Heart right ventricle (tissue), 16 donors: Measurements from ENCODE around the gene DIAPH1. TPM values are rescaled to one million over a fixed set of nuclear protein-coding genes. Genes with fewer than 3 reads are reported as not detected.

Experiments
- ATAC-seq, 8 donors: fragments of 200-7000 bp; cut with Tn5 transposase; one replicate each; pipeline ENCODE4 v1.9.1; 2020; ENCODE audit warnings: mild to moderate bottlenecking in 8 of 8, moderate library complexity in 8 of 8, moderate number of reproducible peaks in 1 of 8
- DNase-seq, 2 donors: peaks; one replicate each; pipeline ENCODE4 v3.0.0-alpha.2; 2020
- H3K27ac ChIP-seq, 10 donors: fragments of 200-600 bp; sonication (generic) in 2 of 10; one replicate each; pipeline versions ENCODE4 v1.5.0 to v1.8.0; 2020 to 2022; ENCODE audit warnings: mild to moderate bottlenecking in 3 of 10
- H3K27me3 ChIP-seq, 7 donors: fragments of 200-600 bp; one replicate each; pipeline ENCODE4 v1.8.0; 2021 to 2022; ENCODE audit warnings: mild to moderate bottlenecking in 2 of 7
- H3K36me3 ChIP-seq, 9 donors: fragments of 200-600 bp; sonication (generic) in 1 of 9; one replicate each; pipeline versions ENCODE4 v1.5.0 to v1.8.0; 2020 to 2022; ENCODE audit warnings: mild to moderate bottlenecking in 2 of 9
- H3K4me1 ChIP-seq, 9 donors: fragments of 200-600 bp; sonication (generic) in 1 of 9; one replicate each; pipeline versions ENCODE4 v1.5.0 to v1.8.0; 2020 to 2022; ENCODE audit warnings: mild to moderate bottlenecking in 4 of 9
- H3K4me3 ChIP-seq, 10 donors: fragments of 200-600 bp; sonication (generic) in 2 of 10; one replicate each; pipeline versions ENCODE4 v1.5.0 to v1.8.0; 2020 to 2022; ENCODE audit warnings: mild to moderate bottlenecking in 7 of 10, moderate library complexity in 2 of 10
- H3K9me3 ChIP-seq, 11 donors: fragments of 200-600 bp in 10 of 11; sonication (generic) in 2 of 11; one replicate each; pipeline versions ENCODE4 v1.5.0 to v1.8.0; 2013 to 2022; ENCODE audit warnings: mild to moderate bottlenecking in 2 of 11, control low read depth in 1 of 11, moderate library complexity in 1 of 11
- WGBS, 2 donors: extraction: QIAGEN DNeasy Blood & Tissue Kit; methylation state at CpG; one replicate each; pipeline ENCODE4 v1.1.7; 2013; ENCODE audit warnings: inconsistent platforms in 1 of 2; 5-methylcytosine and 5-hydroxymethylcytosine counted together
- intact Hi-C, 10 donors: fragments of 100-400 bp; cut with DNase I; formaldehyde crosslinking; loops; one replicate each; pipeline versions ENCODE4 v1.11.1 to v1.14.2; 2022
- polyA plus RNA-seq, 2 donors: library from polyadenylated mRNA; stranded (reverse); fragments of 200-250 nt; gene quantifications; one replicate each; pipeline ENCODE4 v1.2.3, GENCODE V29; 2013
- total RNA-seq, 10 donors: library from RNA; stranded (reverse); fragmentation: NEBNext Ultra II Directional in 3 of 10; extraction: Animal tissue kit (Norgen Biotek cat#: 25700) in 3 of 10; gene quantifications; one replicate each; pipeline versions ENCODE4 v1.2.1 to v1.2.4, GENCODE V29; 2021 to 2023
- TF ChIP-seq, protein P1 (sequence below), 9 donors: fragments of 200-600 bp; sonication (generic) in 2 of 9; IDR thresholded peaks; one replicate each; pipeline versions ENCODE4 v1.5.0 to v1.8.0; 2021 to 2022; ENCODE audit warnings: antibody characterized with exemption in 9 of 9, mild to moderate bottlenecking in 5 of 9, moderate library complexity in 1 of 9
- donor health status: Arrhythmogenic right ventricular cardiomyopathy.
- donor health status: ischemic (EF 13 %, LVEDD 7.1; RV severe dilation, severe dysfunction).
- donor health status: healthy with polysubstance abuse.
- donor health status: DM: no; HTN: yes; CAD: no.
- donor health status: DM: no; HTN: no; CAD: no.
- donor health status: ischemic (EF 25% LVEDD 6.9; RV normal size, moderate dysfunction).
- donor health status: ischemic (EF 25% LVEDD 5.7; RV mildly dilated, moderate dysfunction).
- donor health status: healthy.
- donor health status: DM: yes; HTN: yes; CAD: no.
- donor health status: Ischemic cardiomyopathy.
- donor health status: ischemic (EF 35%, LVEDD 5.7; RV mildly dilated, moderate dysfunction).
- donor health status: nonischemic (EF 11% LVEDD 7.7; RV severe dilation, severe dysfunction).
- donor health status: DM: yes; HTN: yes; CAD: no.
- donor health status: PGD.
- donor health status: ischemic (EF 29% LVEDD 5.4; RV normal size, mild dysfunction).
- donor health status: nonischemic (EF 23%, LVEDD 6.1; RV moderate dilation, normal function).

Gene DIAPH1
- total and polyA plus RNA-seq, 12 donors: 27.3 to 93.2 (median 45.6) TPM

DNA sequence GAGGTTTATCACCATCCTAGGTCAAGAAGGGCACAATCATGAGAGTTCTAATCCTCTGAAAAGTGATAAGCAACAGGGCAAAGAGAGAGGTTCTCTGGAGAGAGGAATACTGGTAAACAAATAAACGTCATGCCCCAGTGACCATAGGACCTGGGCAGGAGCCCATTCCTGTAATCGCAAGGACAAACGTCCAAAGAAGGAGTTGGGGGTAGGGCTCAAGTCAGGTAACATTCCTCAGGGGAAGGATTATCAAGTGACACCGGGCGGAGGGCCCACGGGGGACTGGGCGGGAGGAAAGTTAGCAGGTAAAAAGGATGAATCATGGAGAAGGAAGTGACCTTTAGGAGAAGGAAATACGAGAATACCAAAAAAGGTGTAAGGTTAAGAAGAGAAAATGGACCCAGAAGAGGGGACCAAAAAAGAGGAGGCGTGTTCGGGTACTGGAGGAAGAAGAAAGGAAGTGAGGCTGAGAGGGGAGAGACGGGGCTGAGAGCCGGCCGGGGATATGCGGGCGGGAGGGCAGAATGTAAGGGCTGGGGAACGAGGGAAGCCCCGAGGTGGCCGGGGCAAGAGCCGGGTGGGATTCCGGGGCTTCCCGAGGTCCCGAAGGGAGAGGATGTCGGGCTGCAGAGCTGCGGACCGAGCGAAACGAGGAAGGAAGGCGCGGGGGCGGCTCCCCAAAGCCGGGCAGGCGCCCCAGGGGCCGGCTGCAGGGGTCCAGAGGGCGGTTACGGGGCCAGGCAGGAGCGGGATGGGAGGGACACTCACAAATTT lies 583 bp downstream of the DIAPH1 start:
- peak; percentile 32 to 50 (median 46) for ATAC-seq
- peak overlapping the region; percentile 62 to 99 (median 94) for H3K4me3 ChIP-seq
- no peaks in the 10 kb centered on the region for H3K9me3 ChIP-seq
- H3K4me1 ChIP-seq: peaks cover 0 to 64% (median 38%) of the 10 kb centered on the region in 9 donors
- H3K27me3 ChIP-seq: no peaks in the 10 kb centered on the region
- 0 to 1% methylated on average over 31 to 36 of the region's 36 CpGs for WGBS, 2 donors
- peaks cover 0 to 36% (median 18%) of the 10 kb centered on the region in 9 donors for H3K36me3 ChIP-seq
- TF ChIP-seq, protein P1, sequence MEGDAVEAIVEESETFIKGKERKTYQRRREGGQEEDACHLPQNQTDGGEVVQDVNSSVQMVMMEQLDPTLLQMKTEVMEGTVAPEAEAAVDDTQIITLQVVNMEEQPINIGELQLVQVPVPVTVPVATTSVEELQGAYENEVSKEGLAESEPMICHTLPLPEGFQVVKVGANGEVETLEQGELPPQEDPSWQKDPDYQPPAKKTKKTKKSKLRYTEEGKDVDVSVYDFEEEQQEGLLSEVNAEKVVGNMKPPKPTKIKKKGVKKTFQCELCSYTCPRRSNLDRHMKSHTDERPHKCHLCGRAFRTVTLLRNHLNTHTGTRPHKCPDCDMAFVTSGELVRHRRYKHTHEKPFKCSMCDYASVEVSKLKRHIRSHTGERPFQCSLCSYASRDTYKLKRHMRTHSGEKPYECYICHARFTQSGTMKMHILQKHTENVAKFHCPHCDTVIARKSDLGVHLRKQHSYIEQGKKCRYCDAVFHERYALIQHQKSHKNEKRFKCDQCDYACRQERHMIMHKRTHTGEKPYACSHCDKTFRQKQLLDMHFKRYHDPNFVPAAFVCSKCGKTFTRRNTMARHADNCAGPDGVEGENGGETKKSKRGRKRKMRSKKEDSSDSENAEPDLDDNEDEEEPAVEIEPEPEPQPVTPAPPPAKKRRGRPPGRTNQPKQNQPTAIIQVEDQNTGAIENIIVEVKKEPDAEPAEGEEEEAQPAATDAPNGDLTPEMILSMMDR (IDR thresholded peaks at IDR 0.05): no peak
- peak overlapping the region; percentile 86 to 99 (median 96) for H3K27ac ChIP-seq
- intact Hi-C loops: loop anchor here in 2 of 10 donors (2.0 kb wide), 1 partner anchor 25 kb away; no protein-coding TSS in a partner anchor
- peak; percentile 29 to 62 for DNase-seq

DNA sequence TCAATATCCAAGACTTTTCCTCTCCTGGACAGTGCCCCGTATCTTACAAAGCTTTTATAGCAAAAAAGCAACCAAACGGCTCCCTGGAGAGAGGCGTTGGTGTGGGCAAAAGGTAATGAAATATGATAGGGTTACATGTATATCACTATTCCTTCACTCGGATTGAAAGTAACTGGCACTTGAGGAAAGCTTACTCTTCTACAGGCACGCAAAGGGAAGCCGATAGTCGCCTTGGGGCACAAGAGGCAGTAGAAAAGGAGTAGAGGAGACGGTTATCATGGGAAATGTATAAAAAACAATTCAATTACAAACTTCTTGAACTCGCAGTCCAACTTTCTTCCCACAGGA lies 1.1 kb downstream of the DIAPH1 start:
- DNase-seq (no peak), ATAC-seq (no peak)
- 6 to 13% methylated on average over 9 of the region's 9 CpGs for WGBS, 2 donors
- Histone ChIP-seq H3K27me3 (no peaks in the 10 kb centered on the region), H3K27ac (peak overlapping the region; percentile 86 to 99 (median 96)), H3K4me3 (peak overlapping the region; percentile 62 to 99 (median 94)), H3K4me1 (peaks cover 0 to 66% (median 44%) of the 10 kb centered on the region in 9 donors), H3K36me3 (peaks cover 0 to 31% (median 18%) of the 10 kb centered on the region in 9 donors), H3K9me3 (no peaks in the 10 kb centered on the region)
- intact Hi-C loops: loop anchor here in 2 of 10 donors (2.0 kb wide), 1 partner anchor 25 kb away; no protein-coding TSS in a partner anchor
- TF ChIP-seq, protein P1 (IDR thresholded peaks at IDR 0.05): no peak

DNA sequence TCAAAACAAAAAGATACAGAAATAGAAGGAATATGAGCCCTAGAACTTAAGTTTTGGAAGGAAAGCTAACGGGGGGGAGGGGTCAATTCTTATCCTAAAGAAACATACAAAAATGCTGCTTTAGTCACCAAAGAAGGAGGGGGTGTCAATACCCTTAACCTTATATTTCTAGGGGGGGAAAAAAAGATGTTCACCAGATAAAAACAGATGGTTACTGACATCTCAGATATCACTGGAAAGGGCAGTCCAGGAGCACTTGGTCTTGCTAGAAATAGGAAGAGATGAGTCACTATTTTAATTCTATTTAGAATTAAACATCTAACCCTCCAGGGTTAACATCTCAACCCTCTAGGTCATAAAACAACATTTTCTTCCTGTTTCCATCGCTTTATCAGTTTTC lies 1.7 kb downstream of the DIAPH1 start:
- no peak for DNase-seq
- intact Hi-C loops: no loop called here
- peak overlapping the region in 9 of 10 donors; percentile 86 to 99 (median 97) for H3K27ac ChIP-seq
- TF ChIP-seq, protein P1 (IDR thresholded peaks at IDR 0.05): no peak
- H3K4me3 ChIP-seq: peak overlapping the region in 9 of 10 donors; percentile 62 to 99 (median 95)
- 49 to 58% methylated on average over 2 of the region's 2 CpGs for WGBS, 2 donors
- H3K27me3 ChIP-seq: no peaks in the 10 kb centered on the region
- H3K9me3 ChIP-seq: no peaks in the 10 kb centered on the region
- H3K4me1 ChIP-seq: peaks cover 0 to 68% (median 45%) of the 10 kb centered on the region in 9 donors
- H3K36me3 ChIP-seq: peaks cover 0 to 25% (median 18%) of the 10 kb centered on the region in 9 donors
- ATAC-seq: no peak

DNA sequence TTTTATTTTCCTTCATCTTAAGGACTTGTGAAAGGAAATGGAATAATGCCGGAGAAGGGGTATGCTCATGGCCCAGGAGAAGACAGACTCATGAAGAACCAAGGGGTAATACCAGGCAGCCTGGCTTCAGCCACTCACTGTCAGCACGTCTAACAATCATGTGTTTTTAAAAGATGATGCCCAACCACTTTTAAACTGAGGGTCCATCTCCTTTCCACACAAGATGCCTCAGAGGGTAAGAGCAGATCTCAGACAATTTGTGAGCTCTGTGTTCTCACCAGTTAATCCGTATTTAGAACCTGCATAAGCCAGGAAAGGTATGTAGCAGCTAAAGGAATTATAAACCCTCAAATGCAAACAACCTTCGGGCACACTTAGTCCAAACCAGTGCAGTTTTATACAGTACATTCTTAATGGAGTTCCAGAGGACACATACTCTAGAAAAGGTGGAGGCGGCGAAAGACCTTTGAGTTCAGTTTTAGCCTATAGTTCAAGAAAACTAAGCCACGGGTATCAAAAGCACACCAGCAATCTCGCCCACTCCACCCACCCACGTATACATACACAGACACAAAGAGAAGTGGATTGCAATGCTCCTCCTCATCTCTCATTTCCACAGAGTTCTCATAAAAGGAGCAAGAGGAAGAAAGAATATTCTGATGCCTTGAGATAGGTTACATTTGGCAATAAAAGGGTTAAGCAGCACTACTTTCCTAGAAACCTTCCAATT lies 2.6 kb downstream of the DIAPH1 start:
- Histone ChIP-seq H3K9me3 (no peaks in the 10 kb centered on the region), H3K4me1 (peaks cover 0 to 78% (median 45%) of the 10 kb centered on the region in 9 donors), H3K27me3 (no peaks in the 10 kb centered on the region), H3K36me3 (peaks cover 0 to 20% (median 9%) of the 10 kb centered on the region in 9 donors), H3K27ac (peak overlapping the region in 6 of 10 donors; percentile 0 to 99 (median 97)), H3K4me3 (peak overlapping the region in 5 of 10 donors; percentile 2 to 99 (median 97))
- intact Hi-C loops: no loop called here
- DNase-seq: no peak
- 73 to 75% methylated on average over 9 of the region's 9 CpGs for WGBS, 2 donors
- no peak for ATAC-seq
- TF ChIP-seq, protein P1 (IDR thresholded peaks at IDR 0.05): no peak
